HG02870 (cell line): ENCODE data around the gene PRPF19.

Experiments
- ATAC-seq: cut with Tn5 transposase; IDR thresholded peaks from one replicate; pipeline ENCODE4 v1.9.1; 2021; ENCODE audit warnings: mild to moderate bottlenecking, moderate library complexity; ENCODE audit not compliant: unreplicated experiment

PRPF19 gene

DNA sequence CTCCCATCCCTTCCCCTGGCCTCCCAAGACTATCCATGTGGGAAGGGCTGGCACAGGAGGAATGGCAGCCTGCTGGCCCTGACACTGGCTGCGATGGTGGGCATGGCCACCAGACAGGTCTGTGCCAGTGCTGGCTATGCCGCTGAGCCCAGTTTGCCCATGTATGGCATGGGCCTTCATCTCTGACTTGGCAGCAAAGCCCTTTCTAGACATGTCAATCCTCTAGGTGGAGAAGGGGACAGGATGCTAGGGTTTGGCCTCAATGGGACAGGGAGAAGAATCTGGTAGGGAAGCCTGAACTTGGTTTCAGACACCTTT, 30.3 kb downstream of the PRPF19 start:
- no peak for ATAC-seq

DNA sequence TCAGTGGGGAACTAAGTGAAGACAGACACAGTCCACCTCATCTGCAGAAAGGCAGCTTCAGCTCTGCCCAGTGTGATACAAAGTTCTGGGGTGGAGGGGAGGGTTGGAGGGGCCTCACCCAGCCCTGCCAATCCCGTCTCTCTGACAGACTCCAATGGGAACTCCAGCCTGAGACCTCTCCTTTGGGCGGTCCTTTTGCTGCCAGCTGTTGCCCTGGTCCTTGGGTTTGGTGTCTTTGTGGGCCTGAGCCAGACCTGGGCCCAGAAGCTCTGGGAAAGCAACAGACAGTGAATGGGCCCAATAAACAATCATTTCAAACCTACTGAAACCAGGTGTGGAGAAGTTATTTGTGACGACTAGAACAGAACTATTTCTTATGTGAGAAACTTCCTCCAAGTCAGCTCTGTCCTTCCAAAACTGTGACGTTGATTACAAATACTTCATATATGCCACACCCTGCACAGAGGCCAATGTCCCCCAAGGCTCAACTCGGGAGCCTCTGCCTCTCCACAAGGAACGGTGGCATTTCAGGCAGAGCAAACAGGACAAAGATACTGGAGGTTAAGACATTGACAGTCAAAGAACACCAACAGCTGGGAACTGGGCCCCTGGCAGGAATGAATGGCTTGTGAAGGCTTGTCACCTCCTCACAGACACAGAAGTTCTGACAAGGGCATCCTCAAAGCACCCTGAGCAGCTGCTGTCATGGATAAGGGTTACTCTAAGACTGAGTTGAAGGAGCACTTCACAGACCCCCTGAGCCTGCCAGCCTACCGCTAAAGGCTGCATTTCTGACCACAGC, 30.8 kb downstream of the PRPF19 start:
- no peak for ATAC-seq

DNA sequence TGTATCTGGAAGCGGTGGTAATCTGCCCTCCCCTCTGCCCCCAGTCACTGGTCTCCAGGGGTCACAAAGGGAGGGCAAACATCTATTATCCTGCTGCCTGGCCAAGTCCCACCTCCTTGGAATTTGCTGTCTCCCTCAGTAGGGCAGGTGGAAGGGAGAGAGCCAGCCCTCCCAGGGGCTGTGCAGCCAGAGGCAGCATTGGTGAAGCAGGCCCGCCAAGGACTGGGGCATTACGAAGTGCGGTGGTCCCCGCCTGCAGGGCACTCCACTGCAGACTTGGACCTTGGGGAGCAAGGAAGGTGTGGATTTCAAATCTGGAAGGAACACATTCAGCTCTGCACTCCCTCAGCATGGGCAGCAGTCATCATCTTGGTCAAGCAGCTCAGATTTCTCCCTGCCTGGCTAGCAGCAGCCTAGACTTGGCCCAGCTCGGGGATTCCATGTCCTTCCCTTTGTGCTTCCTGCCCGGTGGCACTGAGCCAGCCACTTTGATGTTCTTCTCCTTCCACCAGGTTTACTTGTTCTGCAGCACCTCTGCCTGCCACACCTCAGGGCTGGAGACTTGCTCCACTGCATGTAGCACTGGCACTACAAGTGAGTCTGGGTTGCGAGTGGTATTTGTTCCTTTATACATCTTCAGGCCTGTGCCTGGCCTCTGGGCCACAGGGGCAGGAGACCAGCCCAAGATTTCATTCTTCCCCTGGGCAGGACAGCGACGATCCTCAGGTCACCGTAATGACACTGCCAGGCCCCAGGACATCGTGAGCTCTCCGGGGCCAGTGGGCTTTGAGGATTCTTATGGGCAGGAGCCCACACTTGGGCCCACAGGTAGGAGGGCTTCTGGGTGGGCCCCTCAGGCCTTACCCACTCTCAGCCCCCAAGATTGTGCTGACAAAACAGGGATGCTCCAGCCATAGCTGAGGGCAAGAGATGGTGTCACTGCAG, 31.7 kb downstream of the PRPF19 start:
- ATAC-seq = no peak

DNA sequence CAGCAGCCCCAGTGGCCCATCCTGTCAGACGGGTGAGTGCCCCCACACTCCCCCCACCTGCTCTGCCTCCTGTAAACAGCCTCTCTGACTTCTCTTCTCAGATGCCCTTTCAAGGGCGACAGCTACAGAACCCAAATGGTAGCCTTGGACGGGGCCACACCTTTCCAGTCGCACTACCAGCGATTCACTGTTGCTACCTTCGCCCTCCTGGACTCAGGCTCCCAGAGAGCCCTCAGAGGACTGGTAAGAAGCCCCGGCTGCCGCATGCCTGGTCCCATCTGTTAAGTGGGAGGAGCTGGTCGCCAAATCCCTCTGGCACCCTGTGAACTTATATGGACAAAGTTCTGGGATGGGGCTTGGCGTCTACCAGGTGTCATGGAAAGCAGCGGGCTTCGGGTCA, 32.9 kb downstream of the PRPF19 start:
- no peak for ATAC-seq

GRCh38 chr11:60872961-60873524, 33.3 kb downstream of the PRPF19 start:
- no peak for ATAC-seq

DNA sequence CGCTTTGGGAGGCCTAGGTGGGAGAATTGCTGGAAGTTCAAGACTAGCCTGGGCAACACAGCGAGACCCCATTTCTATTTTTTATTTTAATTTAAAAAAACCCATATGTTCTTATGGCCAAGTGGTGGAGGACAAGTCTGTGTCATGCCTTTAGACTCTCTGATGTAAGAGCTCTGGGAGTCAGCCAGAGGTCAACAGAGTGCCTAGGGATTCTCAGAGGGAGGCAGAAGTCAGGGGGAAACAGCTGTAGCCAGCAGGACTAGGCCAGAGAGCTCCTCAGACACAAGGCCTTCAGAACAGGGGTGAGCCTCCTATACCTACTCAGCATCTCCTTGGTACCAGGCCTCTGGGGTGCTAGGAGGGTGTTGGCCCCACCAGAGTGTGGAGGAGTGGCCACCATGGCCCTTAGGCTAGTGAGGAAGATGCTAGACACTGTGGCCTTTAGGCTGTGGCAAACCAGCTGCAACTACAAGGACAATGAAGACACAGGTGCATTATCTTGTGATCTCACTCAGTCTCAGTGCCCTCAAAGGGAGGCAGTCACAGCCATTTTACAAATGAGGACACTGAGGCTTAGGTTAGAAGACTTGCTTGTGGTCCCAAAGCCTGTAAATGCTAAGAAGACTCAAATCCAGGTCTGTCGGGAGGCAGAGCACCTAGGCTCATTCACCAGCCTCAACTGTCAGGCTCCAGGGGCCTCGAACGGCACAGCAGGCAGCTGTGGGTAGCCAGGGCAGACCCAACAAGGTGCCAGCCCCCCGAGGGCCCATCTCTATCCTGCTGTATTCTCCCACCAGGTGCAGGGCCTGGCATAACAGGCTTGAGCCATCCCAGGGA, 34.0 kb downstream of the PRPF19 start:
- ATAC-seq = no peak

DNA sequence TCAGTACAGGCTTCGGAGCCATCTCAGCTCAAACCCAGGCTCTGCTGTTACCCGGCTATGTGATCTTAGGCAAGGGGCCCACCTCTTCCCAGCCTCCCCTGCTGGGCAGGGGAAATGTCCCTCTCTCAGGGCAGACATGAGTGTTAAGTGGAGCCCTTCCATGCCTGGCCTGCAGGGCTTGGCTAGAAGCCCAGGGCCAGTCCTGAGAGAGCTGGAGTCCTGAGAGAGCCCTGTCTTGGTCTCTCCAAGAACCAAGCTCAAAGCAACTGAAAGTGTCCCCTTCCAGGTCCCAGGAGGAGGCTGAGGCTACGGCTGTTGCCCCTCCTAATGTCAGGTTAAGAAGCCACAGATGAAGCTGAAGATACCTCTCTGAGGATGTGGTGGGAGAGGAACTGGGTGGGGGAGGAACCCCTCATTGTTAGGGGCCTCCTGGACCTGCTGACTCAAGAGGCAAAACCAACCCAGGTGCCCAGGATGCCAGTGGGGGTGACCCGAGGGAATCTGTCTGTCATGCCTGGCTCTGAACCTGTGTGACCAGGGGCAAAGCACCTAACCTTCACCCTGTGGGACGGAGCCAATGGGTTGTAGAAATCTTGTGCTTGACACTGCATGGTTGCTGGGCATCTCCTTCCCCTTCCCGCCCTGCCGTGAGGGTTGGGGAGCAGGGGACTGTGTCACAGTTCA, 34.9 kb downstream of the PRPF19 start:
- ATAC-seq = no peak

DNA sequence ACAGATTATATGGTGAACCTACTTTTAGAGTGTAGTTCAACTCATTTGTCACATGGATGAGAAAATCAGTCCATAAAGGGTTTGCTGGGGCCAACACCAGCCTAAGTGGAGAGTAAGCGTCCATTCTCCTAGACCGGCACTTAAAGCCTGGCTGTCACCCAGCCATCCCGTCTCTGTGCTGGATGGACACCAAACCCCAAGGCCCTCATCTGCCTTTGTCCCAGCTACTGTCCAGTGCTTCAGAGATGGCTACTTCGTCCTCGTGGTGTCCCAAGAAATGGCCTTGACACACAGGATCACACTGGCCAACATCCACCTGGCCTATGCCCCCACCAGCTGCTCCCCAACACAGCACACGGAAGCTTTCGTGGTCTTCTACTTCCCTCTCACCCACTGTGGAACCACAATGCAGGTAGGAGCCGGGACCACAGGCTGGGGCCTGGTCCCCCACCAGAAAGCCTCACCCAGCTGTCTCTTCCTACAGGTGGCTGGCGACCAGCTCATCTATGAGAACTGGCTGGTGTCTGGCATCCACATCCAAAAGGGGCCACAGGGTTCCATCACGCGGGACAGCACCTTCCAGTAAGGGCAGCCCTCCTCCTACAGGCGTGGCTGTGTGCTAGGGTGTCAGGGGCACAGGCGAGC, 35.5 kb downstream of the PRPF19 start:
- ATAC-seq = no peak

DNA sequence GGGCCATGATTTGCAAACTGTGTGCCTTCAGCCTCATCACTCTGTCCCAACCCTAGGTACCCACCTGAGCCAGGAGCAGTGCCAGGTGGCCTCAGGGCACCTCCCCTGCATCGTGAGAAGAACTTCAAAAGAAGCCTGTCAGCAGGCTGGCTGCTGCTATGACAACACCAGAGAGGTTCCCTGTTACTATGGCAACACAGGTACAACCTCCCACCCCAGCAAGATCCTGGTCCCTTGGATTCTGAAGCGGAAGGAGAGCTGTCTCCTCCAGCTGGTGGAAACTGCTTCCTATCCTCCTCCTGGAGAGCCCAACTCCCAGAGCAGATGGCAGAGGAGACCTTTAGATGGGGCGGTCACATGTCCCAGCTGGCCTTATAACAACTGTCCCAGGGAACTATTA, 36.1 kb downstream of the PRPF19 start:
- ATAC-seq = no peak

GRCh38 chr11:60869451-60869825, 36.9 kb downstream of the PRPF19 start:
- no peak for ATAC-seq

DNA sequence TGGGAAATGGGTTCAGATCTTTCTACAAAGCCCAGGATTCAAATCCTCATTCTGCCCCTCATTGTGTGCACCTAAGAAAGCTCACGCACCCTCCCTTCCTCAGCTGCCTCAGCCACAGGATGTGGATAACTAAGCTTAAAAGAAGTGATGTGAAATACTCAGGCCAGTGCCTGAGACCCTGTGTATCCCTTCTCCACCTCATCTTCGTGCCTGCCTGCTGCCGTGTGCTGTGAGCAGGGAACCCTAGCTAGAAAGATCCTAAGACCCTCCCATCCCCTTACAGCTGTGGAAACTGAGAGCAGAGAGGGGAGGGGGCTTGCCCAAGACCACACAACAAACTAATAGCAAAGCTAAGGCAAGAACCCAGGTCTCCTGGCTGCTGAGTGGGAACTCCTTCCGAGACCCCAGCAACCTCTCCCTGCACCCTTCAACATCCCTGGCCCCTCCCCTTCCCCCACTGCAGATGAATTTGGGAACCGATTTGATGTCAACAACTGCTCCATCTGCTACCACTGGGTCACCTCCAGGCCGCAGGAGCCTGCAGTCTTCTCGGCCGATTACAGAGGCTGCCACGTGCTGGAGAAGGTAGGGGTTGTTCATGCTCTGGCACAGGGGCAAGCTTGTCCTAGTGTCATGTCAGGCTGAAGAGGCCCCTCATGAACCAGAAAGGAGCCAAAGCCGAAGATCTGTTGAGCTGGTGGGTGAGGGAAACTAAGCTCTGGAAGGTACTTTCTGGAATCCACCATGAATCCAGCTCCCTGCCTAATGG, 37.5 kb downstream of the PRPF19 start:
- no peak for ATAC-seq

DNA sequence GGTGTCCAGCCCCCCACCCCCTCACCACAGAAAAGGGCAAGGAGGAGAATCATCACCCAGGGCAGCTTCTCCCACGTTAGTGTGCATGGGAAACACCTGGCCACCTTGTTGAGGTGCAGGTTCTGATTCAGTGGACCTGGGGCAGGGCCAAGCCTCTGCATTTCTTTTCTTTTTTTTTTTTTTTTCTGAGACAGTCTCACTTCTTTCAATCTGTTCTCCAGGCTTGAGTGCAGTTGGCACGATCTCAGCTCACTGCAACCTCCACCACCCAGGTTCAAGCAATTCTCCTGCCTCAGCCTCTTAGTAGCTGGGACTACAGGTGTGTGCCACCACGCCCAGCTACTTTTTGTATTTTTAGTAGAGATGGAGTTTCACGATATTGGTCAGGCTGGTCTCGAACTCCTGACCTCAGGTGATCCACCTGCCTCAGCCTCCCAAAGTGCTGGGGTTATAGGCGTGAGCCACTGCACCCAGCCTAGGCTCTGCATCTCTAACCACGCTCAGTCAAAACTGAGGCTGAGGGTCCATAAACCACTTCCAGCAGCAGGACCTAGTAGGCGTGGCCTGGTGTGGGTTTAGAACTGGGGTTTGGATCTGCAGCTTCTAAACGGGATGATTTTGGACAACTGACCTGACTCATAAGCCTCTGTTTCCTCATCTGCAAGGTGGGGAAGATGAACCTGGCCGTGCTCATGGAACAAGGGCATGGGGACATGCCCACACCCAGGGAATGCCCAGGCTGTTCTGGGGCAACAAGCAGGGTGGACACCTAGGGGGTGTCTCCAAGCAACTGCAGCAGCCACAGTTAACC, 38.3 kb downstream of the PRPF19 start:
- ATAC-seq = no peak

DNA sequence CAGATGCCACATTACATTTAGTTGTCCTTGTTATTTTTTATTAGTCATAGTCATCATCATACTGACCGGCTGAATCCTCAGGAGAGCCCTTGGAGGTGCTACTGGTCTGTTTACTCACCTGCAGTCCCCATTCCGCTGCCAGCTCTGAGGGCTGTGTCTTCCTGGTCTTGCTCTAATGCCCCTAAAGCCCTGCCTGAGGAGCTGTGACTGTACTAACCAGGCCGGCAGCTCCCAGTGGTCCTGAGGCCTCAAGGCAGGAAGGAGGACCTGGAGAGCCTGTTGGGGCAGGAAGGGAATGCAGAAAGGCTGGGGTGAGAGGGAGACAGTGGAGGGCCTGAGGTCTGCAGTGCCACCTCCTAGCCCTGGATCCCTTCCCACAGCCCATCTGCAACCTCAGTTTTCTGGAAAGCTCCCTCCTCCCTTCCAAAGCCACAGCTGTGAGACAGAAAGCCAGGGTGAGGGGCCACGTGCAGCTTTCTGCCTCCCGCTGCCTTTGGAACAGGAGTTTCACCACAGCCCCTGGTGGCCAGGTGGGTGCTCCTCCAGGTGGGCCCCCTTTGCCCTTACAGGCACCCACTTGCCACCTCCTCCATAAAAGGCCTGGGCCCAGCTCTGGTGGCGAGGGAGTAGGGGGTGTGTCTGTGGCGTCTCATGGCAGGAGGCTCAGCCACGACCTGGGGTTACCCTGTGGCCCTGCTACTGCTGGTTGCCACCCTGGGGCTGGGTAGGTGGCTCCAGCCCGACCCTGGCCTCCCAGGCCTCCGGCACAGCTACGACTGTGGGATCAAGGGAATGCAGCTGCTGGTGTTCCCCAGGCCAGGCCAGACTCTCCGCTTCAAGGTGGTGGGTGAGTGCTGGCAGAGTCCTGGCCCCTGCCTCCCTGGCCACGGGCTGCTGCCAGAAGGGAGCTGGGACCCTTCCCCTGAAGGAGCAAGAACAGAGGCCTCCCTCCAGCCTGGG, 39.2 kb downstream of the PRPF19 start, which contains the start of gene ZP1:
TSS of gene ZP1 (plus strand) at position 632 of the 960 bp plus-strand sequence. CDS start at position 652, 20 bp downstream.
- ATAC-seq = no peak

DNA sequence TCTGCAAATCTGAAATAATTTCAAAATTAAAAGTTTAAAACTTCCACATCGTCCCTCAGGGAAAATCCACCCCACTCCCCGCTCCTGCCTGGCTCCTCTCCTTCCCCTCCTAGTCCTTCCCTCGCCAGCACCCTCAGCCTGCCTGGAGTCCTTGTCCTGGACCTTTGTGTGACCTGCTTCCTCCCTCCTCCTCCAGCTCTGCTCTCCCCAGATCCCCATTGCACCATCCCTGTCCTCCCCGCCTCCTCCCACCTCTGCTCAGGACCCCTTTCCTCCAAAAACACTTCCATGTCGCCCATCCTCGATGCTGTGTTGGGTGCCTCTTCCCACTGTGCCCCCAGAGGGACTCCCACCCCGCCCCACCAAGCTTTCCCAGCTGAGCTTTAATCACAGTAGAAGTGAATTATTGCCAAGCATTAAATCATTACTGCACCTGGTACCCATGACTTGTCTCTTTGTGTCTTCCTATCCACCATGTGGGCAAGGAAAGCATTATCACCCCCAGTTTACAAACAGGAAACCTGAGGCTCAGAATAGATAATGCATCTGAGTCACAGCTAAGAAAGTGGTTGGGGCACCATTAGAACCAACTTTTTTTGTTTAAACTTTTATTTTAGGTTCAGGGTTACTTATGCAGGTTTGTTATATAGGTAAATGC, 41.4 kb downstream of the PRPF19 start:
- ATAC-seq = no peak

GRCh38 chr11:60863550-60864521, 42.5 kb downstream of the PRPF19 start:
- ATAC-seq = no peak
